ENCODE results near the gene SLC10A4.

- no peak for TF ChIP-seq CTCF (IDR thresholded peaks at IDR 0.05; ENCODE audit: insufficient read depth, low read length, poor library complexity, severe bottlenecking)
- no peak for TF ChIP-seq EZH2phosphoT487 (conservative IDR thresholded peaks at IDR 0.05; ENCODE audit: low read length)
Measured at GRCh38 chr4:48526406-48526805, 43.3 kb downstream of the SLC10A4 start.

All from SU-DHL-6 (cell line).